ENCODE data around the gene MAPK8IP2. TPM values are rescaled to one million over a fixed set of nuclear protein-coding genes. Genes with fewer than 3 reads are reported as not detected.
"Not testable (repeated sequence)": the region's sequence is repeated elsewhere in the genome, so short reads cannot be mapped to it uniquely, and the experiment has no call there.

The MAPK8IP2 gene
- total RNA-seq, 1 donor from 2014 or later: 0.30 TPM

DNA sequence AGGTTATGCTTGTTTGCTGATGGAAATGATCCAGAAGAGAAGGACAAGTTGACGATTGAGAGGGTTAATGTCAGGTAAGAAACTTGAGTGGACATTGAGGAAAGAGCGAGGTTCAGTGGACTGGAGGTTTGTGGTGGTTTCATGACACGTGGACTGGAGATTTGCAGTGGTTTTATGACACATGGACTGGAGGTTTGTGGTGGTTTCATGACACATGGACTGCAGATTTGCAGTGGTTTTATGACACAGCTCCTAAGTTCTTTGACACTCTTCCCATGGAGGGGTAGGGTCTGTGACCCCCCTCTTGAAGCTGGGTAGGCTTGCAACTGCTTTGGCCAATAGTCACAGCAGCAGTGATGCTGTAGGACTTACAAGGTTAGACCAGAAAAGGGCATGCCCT is 5.4 kb upstream of the MAPK8IP2 start:
- intact Hi-C loops (cut with micrococcal nuclease): no loop called here

DNA sequence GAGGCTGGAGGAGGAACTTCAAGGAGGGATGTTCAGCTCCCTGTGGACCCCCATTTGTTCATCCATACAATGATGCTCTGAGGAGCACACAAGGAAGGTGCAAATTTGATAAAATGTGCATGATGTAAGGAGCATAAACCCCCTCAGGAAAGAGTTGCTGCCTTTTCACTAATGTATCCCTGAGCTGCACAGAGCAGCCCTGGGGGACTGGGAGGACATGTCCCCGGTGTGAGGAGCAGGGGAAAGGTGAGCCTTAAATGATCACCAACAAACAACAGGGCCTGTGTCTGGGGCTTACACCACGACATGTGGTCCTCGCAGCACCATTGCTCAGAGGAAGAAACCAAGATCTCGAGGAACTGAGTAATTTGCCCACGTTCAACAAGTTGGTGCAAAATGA is 3.5 kb upstream of the MAPK8IP2 start:
- intact Hi-C loops (cut with micrococcal nuclease): no loop called here

DNA sequence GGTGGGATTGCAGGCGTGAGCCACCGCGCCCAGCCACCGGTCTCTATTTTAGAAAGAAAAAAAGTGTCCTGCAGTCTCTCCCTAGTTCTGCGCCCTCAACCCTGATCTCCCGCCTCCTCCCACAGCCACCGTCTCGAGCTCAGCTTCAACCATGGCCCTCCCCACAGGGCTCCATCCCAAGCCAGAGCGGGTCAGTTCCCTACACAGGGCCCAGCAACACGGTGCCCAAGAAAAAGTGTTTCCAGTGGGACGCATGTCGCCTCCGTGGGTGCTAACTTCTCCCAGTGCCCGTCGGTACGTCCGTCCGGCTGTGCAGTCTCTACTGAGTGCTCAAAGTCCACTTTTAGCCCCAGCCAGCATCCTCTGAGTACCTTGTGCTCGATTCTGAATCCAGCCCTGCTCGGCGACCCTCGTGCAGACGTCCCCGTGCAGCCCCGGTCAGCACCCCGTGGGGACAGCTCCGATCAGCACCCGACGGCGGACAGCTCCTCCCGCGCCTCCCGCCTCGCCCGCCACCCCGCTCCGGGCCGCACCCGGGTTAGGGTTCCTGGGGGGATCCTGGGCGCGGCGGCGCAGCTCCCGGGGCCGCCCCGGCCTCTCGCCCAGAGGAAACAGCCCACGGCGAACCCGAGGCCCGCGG is 657 bp upstream of the MAPK8IP2 start:
- intact Hi-C loops (cut with micrococcal nuclease): no loop called here

DNA sequence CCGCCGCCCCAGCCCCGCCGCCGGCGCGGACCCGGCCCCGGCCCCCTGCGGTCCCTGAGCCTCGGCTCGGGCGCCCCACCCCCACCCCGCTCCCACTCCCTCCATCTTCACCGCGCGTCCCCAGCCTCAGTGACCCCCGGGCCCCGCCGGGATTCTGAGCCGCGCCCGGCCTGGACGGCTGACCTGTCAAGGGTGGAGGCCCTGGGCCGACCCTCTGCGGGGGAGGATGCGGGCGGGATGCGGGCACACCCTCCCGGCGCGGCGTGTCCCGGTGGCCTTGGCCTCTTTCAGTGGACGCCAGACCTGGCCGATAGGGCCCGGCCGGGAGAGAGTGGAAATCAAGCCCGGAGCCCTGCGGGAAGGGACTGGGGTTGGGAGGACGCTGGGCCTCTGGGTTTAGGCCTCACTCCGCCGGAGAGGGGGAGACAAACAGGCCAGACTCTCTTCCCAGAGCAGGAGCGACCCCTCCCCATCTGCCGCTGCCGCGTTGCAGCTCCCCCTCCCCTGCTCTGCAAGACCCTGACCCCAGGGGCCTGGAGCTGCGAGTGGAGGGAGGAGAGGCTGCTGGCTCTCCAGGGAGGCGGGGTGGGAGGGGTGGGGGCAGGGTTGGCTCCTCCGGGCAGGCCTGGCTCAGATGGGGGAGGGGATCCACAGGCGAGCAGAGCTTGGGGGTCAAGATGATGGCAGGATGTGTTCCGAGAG is 525 bp downstream of the MAPK8IP2 start:
- intact Hi-C loops (cut with micrococcal nuclease): no loop called here

DNA sequence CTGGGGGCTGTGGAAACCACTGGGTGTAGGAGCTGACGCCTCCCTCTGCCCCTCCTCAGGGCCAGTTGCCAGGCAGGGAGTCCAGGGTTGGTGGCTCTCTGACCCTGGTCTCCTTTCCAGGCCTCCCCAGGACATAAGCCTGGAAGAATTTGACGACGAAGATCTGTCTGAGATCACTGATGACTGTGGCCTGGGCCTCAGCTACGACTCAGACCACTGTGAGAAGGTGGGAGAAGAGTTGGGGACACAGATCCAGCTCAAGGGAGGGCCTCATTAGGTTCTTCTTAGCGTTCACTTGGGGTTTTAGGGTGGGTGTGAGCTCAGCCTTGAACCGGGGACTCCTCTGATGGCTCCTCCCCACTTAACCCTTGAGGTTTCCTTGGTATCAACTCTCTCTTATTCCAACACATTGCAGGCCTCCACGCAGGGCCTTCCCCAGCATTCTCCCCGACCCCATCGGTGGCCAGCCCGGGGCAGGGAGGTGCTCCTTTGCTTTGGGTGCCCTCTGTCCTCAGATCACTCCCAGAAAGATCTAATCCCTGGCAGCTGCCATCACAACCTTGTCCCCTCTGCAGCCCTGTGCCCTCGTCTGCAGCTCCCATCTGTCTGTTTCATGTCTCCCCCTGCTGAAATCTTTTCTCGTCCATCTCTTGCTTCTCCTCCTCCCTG is 1.2 kb downstream of the MAPK8IP2 start:
- intact Hi-C loops (cut with micrococcal nuclease): no loop called here

DNA sequence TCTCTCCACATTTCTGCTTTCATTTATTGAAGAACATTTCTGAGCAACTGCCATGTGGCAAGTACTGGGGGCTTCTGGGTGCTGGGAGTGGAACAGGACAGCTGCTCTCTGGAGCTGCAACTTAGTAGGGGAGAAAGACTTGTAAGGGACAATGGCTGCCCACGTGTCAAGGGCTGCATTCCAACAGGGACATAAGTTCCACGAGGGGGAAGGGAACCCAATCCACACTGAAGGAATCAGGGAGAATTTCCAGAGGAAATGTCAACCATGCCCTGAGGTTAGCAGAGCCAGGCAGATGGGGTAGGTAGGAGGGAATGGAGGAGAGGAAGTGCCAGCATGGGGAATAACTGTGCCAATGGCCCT is 1.7 kb downstream of the MAPK8IP2 start:
- intact Hi-C loops (cut with micrococcal nuclease): no loop called here

DNA sequence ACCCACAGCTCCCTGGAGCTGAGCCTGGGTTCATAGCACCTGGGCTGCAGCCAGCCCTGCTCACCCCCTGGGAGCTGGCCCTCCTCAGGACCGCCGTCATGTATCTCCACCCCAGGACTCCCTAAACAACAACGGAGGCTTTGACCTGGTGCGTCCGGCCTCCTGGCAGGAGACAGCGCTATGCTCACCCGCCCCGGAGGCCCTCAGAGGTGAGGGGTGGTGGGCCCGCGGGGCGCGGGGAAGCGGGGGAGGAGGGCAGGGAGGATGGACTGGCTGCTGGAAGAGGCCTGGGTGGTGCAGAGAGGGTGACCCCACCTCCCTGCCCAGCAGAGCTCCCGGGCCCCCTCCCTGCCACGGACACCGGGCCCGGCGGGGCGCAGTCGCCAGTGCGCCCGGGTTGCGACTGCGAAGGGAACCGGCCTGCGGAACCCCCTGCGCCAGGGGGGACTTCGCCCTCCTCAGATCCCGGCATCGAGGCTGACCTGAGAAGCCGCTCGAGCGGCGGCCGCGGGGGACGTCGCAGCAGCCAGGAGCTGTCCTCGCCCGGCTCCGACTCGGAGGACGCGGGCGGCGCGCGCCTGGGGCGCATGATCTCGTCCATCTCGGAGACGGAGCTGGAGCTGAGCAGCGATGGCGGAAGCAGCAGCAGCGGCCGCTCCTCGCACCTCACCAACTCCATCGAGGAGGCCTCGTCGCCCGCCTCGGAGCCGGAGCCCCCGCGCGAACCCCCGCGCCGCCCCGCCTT is 3.1 kb downstream of the MAPK8IP2 start:
- intact Hi-C loops (cut with micrococcal nuclease): no loop called here

DNA sequence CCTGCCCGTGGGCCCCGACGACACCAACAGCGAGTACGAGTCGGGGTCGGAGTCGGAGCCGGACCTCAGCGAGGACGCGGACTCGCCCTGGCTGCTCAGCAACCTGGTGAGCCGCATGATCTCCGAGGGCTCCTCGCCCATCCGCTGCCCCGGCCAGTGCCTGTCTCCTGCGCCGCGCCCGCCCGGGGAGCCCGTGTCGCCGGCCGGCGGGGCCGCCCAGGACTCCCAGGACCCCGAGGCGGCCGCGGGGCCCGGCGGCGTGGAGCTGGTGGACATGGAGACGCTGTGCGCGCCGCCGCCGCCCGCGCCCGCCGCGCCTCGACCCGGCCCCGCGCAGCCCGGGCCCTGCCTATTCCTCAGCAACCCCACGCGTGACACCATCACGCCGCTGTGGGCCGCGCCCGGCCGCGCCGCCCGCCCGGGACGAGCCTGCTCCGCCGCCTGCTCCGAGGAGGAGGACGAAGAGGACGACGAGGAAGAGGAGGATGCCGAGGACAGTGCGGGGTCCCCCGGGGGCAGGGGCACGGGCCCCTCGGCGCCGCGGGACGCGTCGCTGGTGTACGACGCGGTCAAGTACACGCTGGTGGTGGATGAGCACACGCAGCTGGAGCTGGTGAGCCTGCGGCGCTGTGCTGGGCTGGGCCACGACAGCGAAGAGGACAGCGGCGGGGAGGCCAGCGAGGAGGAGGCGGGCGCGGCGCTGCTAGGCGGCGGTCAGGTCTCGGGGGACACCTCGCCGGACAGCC is 3.8 kb downstream of the MAPK8IP2 start:
- intact Hi-C loops (cut with micrococcal nuclease): no loop called here

DNA sequence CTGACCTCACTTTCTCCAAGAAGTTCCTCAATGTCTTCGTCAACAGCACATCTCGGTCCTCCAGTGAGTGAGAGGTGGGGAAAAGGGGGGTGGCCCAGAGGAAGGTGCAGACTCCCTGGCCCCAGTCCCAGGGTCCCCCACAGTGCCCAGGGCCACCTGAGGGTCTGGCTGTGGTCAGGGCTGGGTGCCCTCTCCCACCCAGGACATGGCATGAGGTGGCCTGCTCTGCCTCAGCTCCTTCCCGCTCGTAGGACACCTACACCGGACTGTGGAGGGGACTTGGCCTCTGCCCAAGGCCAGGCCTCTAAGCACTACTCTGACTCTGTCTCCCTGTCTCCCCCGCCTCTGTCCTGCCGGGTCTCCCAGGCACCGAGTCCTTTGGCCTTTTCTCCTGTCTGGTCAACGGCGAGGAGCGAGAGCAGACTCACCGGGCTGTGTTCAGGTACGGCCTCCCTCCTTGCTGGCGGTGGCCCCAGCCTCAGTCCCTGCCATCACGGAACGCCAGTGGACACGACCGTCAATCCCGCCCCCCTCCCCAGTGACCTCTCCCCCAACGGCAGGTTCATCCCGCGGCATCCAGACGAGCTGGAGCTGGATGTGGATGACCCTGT is 4.5 kb downstream of the MAPK8IP2 start:
- intact Hi-C loops (cut with micrococcal nuclease): no loop called here

DNA sequence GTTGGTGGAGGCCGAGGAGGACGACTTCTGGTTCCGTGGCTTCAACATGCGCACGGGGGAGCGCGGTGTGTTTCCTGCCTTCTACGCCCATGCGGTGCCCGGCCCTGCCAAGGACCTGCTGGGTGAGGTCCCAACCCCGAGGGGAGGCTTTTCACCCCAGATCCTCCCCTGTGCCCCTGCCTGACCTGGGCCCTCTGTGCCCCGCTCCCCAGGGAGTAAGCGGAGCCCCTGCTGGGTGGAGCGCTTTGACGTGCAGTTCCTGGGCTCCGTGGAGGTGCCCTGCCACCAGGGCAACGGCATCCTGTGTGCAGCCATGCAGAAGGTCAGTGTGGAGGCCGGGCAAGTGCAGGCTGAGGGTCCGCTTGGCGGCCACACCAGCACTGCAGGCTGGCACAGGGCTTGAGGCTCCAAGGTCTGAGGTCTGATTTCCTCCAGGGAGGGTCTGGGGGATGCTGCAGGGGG is 5.1 kb downstream of the MAPK8IP2 start:
- intact Hi-C loops (cut with micrococcal nuclease): no loop called here

DNA sequence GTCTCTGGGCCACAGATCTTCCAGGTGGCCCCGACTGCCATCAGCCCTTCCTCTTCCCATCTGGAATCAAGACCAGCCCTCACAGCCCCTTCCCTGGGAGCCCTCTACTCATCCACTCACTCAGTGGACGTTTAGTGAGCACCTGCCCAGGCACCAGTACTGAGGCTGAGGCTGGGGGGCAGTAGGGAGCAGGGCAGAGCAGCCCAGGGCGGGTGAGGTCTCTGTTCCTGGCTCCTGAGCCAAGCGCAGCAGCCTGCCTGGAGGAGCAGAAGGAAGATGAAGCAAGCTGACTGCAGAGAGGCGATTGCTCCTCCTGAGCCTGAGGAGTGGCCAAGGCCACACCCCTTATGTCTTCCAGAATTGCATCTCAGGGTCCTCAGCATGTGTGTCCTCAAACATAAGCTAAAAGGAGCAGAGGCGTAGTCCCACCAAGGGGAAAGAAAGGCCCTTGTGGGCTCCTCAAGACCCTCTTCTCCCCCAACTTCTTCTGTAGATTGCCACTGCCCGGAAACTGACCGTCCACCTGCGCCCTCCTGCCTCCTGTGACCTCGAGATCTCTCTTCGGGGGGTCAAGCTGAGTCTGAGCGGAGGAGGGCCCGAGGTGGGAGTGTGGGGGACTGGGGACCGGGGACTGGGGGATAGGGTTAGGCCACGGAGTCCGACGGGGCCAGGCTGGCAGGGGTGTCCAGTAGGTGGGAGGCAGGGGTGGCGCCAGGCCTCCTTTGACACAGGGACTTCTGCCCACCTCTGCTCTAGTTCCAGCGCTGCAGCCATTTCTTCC is 5.8 kb downstream of the MAPK8IP2 start:
- intact Hi-C loops (cut with micrococcal nuclease): no loop called here

DNA sequence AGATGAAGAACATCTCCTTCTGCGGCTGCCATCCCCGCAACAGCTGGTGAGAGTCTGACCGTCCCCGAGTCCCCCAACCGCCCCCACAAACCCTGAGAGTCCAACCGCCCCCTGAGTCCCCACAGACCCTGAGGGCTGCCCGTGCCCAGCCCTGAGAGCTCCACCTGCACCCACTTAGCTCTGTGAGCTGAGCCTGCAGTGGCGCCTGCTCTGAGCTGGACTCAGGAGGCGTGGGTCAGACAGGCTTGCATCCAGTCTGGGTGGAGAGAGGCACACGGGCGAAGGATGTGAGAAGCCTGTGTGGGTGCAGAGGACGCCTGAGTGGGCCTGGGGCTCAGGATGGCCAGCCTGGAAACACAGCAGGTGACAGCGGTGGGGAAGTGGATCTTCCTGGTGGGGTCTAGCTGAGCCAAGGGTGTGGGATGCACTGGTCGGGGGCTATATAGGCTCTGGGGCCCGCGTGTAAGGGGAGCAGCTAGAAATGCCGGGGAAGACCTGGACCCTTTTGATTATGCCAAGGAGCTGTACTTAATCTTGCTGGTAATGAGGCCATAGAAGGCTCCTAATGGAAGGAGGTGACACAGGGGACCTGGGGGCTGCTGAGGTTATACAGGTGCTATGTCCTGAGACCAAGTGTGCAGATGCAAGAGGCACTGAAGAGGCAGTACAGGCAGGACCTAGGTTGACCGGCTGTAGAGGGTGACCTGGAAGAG is 6.5 kb downstream of the MAPK8IP2 start:
- intact Hi-C loops (cut with micrococcal nuclease): no loop called here

DNA sequence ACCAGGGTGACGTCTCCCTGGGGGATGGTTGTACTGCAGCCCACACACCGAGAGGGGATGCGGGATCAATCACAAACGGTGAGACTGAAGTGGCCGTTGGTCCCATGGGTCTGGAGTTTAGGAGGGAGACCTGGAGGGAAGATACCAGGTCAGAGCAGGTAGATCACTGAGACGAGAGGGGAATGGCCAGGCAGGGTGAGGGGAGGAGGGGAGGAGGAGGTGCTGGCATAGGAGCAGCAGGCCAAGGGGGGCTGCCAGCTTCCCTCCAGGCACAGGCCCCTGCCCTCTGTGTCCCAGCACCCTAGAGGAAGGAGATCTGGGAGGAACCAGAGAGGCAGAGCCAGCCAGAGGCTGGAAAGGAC is 7.0 kb downstream of the MAPK8IP2 start:
- intact Hi-C loops (cut with micrococcal nuclease): no loop called here

DNA sequence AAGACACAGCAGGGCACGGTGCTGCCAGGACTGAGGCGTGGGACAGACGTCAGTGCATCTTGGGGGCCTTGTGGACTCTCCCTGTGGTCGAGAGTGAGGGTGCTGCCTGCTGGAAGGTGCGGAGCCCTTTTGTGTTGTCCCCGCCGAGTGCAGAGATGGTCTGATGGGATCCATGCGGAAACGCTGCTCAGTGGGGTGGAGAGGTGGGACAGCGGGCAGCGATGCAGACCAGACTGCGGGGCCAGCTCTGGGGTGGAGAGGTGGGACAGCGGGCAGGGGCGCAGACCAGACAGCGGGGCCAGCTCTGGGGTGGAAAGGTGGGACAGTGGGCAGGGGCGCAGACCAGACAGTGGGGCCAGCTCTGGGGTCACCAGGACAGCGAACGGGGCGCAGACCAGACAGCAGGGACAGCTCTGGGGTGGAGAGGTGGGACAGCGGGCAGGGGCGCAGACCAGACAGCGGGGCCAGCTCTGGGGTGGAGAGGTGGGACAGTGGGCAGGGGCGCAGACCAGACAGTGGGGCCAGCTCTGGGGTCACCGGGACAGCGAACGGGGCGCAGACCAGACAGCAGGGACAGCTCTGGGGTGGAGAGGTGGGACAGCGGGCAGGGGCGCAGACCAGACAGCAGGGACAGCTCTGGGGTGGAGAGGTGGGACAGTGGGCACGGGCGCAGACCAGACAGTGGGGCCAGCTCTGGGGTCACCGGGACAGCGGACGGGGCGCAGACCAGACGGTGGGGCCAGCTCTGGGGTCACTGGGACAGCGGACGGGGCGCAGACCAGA is 7.7 kb downstream of the MAPK8IP2 start:
- intact Hi-C loops (cut with micrococcal nuclease): not testable (repeated sequence)

DNA sequence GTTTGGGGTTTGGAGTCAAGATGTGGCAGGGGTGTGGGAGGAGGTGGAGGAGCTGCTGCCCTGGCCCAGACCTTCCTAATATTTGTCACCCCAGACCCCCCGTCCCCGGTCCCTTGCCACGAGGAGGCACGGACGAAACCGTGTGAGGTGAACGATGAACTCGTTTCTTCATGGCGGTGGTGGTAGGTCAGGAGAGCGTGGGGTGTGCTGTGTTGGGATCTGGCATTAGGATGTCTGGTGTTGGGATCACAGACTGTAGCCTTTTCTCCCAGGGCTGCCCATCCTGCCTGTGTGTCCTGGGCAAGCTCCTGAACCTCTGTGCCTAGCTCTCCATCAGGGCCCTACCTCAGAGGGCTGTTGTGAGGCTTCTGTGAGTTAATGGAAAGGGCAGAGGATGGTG is 8.4 kb downstream of the MAPK8IP2 start:
- intact Hi-C loops (cut with micrococcal nuclease): no loop called here

DNA sequence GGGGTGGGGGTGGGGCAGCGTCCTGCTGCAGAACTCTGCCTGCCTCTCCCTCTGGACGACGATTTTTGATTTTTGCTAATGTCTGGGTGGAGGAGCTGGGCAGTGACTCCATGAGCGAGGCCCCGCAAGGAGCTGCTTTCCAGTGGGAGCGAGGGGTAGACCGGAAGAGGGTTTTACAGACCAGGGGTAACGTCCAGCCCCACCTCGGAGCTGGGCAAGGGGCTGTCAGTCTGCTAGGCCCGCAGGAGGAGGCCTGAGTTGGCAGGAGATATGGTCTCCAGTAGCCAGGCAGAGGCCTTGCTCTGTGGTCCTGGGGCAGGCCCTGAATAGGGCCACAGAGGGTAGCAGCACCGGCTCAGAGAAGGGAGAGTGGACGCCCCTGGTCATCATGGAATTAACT is 9.0 kb downstream of the MAPK8IP2 start:
- intact Hi-C loops (cut with micrococcal nuclease): no loop called here

DNA sequence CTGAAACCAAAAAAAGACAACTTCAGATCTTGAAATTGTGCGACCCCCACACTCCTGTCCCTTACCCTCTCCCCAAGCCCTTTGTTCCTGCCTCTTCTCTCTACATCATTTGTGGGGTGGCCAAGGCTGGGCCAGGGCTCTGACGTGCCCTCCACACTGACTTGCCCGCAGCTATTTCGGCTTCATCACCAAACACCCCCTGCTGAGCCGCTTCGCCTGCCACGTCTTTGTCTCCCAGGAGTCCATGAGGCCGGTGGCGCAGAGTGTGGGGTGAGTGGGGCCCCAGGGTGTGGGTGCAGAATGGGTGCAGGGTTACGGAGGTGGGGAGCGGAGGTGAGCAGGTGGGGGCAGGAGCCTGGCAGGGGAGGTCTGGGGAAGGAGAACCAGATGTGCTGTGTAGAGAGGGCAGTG is 9.5 kb downstream of the MAPK8IP2 start:
- intact Hi-C loops (cut with micrococcal nuclease): no loop called here

DNA sequence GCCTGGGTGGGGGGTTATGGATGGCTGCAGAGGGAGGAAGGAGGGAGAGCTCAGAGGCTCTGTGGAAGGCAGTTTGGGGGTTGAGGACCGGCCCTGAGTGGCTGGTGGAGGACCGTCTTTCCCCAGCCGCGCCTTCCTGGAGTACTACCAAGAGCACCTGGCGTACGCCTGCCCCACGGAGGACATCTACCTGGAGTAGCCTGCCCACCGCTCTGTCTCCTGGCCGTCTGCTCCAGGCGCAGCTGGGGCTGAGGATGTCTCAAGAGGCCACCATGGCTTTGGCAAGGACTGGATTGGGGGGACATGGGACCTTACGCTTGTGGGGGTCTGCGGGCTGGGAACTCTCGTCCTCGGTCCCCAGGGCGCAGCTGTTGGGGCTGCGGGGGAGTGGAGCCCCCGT is 10.0 kb downstream of the MAPK8IP2 start:
- intact Hi-C loops (cut with micrococcal nuclease): no loop called here
